ENCODE measurements around the gene PDSS2.

DNA sequence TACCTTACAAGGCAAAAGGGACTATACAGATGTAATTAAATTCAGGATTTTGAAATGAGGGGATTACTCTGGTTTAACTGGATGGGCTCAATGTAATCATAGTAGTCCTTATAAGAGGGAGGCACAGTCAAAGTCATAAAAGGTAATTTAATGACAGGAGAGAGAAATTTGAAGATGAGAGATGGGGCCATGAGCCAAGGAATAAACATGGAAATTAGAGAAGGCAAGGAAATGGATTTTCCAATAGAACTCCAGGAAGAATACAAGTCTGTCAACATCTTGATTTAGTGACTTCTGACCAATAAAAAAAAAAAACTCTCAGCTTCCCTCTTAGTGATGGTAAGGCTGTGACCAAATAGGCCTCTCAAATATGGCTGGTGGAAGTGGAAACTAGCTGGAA, 242.1 kb downstream of the PDSS2 start:
- TF ChIP-seq, protein P1, sequence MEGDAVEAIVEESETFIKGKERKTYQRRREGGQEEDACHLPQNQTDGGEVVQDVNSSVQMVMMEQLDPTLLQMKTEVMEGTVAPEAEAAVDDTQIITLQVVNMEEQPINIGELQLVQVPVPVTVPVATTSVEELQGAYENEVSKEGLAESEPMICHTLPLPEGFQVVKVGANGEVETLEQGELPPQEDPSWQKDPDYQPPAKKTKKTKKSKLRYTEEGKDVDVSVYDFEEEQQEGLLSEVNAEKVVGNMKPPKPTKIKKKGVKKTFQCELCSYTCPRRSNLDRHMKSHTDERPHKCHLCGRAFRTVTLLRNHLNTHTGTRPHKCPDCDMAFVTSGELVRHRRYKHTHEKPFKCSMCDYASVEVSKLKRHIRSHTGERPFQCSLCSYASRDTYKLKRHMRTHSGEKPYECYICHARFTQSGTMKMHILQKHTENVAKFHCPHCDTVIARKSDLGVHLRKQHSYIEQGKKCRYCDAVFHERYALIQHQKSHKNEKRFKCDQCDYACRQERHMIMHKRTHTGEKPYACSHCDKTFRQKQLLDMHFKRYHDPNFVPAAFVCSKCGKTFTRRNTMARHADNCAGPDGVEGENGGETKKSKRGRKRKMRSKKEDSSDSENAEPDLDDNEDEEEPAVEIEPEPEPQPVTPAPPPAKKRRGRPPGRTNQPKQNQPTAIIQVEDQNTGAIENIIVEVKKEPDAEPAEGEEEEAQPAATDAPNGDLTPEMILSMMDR (IDR thresholded peaks at IDR 0.05), result no peak
- TF ChIP-seq POLR2AphosphoS5 (IDR thresholded peaks at IDR 0.05) (no peak), POLR2A (IDR thresholded peaks at IDR 0.05) (no peak)

All from gastroesophageal sphincter (tissue), 3 donors.